HepG2 (cell line): ENCODE measurements around the gene P2RX1. TPM values are rescaled to one million over a fixed set of nuclear protein-coding genes. Genes with fewer than 3 reads are reported as not detected.

Source experiments
- ATAC-seq: fragments of 200-7000 bp; cut with Tn5 transposase; 3 replicates; pipeline ENCODE4 v1.9.1; 2020; ENCODE audit warnings: mild to moderate bottlenecking, moderate library complexity
- BruUV-seq: library from RNA; stranded (reverse); fragments of 400-500 nt; replicated peaks from 2 replicates; lab custom pipeline; 2021; lab: Mats Ljungman, UMichigan
- CTCF ChIA-PET: fragments of 300-600 bp; formaldehyde crosslinking; extraction: SDS; loops from one replicate; lab custom pipeline; 2021; ENCODE audit warnings: low total read pairs, inconsistent platforms, low intra/inter-chr PET ratio; lab: Yijun Ruan, JAX
- POLR2A ChIA-PET: fragments of 350-600 bp; sonication (Branson Sonifier 250); formaldehyde crosslinking; loops from one replicate; lab custom pipeline; 2020; ENCODE audit warnings: antibody characterized with exemption, inconsistent platforms; lab: Yijun Ruan, JAX
- DNase-seq: peaks from one replicate; pipeline ENCODE4 v3.0.0-alpha.2; 2015; ENCODE audit warnings: low spot score
- FAIRE-seq: peaks from 3 replicates; lab custom pipeline; 2011; peaks lifted over from hg19 to GRCh38; lab: Jason Lieb, UNC
- H2AFZ ChIP-seq: one replicate; pipeline ENCODE4 v1.6.1; 2011; ENCODE audit warnings: low read length, inconsistent platforms
- H3K27ac ChIP-seq: fragments of 300-600 bp; 3 replicates; pipeline ENCODE4 v1.8.0; 2011; ENCODE audit warnings: mixed run types, mild to moderate bottlenecking, mixed read lengths, low read length, inconsistent platforms; ENCODE audit not compliant: insufficient read depth; ENCODE audit errors: extremely low read length
- H3K27me3 ChIP-seq, 2 experiments: fragments of 200-600 bp in 1 of 2; 2 replicates in 1 of 2; 3 replicates in 1 of 2; pipeline versions ENCODE4 v1.6.0 to v1.8.0; 2011; ENCODE audit warnings: low read length in 2 of 2, mild to moderate bottlenecking in 2 of 2, moderate library complexity in 2 of 2, inconsistent platforms in 1 of 2; ENCODE audit not compliant: insufficient read depth in 2 of 2, control insufficient read depth in 1 of 2
- H3K36me3 ChIP-seq, 2 experiments: fragments of 200-600 bp in 1 of 2; replicated peaks in 1 of 2; 2 replicates in 1 of 2; 3 replicates in 1 of 2; pipeline versions ENCODE4 v1.5.1 to v1.8.0; 2011; ENCODE audit warnings: low read length in 2 of 2, inconsistent platforms in 1 of 2; ENCODE audit not compliant: insufficient read depth in 2 of 2, control insufficient read depth in 1 of 2
- H3K4me1 ChIP-seq: 2 replicates; pipeline ENCODE4 v1.5.1; 2012; ENCODE audit warnings: low read length, inconsistent platforms; ENCODE audit not compliant: insufficient read depth
- H3K4me2 ChIP-seq: 2 replicates; pipeline ENCODE4 v1.6.0; 2011; ENCODE audit warnings: low read depth, low read length, inconsistent platforms
- H3K4me3 ChIP-seq, 3 experiments: fragments of 200-600 bp in 1 of 3; sonication (generic), shearing (Covaris generic) in 1 of 3; replicated peaks in 1 of 3; 2 replicates each; pipeline ENCODE4 v1.5.1; 2011 to 2016; ENCODE audit warnings: low read length in 3 of 3, inconsistent platforms in 2 of 3, low read depth in 2 of 3, mild to moderate bottlenecking in 2 of 3, control low read depth in 1 of 3, mixed read lengths in 1 of 3; ENCODE audit not compliant: insufficient read depth in 1 of 3
- H3K79me2 ChIP-seq: one replicate; pipeline ENCODE4 v1.6.1; 2011; ENCODE audit warnings: low read length, inconsistent platforms; ENCODE audit not compliant: insufficient read depth
- H3K9ac ChIP-seq: 2 replicates; pipeline ENCODE4 v1.6.0; 2011; ENCODE audit warnings: mild to moderate bottlenecking, low read depth, low read length, inconsistent platforms; ENCODE audit not compliant: insufficient read depth
- H3K9me3 ChIP-seq: 2 replicates; pipeline ENCODE4 v1.5.1; 2012; ENCODE audit warnings: mild to moderate bottlenecking, low read length
- H4K20me1 ChIP-seq: 2 replicates; pipeline ENCODE4 v1.6.0; 2011; ENCODE audit warnings: inconsistent platforms, mild to moderate bottlenecking, low read length, moderate library complexity; ENCODE audit not compliant: insufficient read depth
- ATRX ChIP-seq: sonication (generic); formaldehyde crosslinking; IDR thresholded peaks from 2 replicates; pipeline ENCODE4 v1.4.0; 2020; ENCODE audit warnings: missing genetic modification reagents, borderline replicate concordance
- FLYWCH1 ChIP-seq: sonication (generic); formaldehyde crosslinking; IDR thresholded peaks from 2 replicates; pipeline ENCODE4 v1.8.1; 2023; ENCODE audit warnings: mild to moderate bottlenecking, missing genetic modification reagents
- IKZF4 ChIP-seq: sonication (generic); formaldehyde crosslinking; IDR thresholded peaks from 2 replicates; pipeline ENCODE4 v1.5.1; 2020; ENCODE audit warnings: borderline replicate concordance, mild to moderate bottlenecking, low read depth, missing genetic modification reagents; ENCODE audit errors: not compliant biosample characterization
- KLF15 ChIP-seq: sonication (generic); formaldehyde crosslinking; IDR thresholded peaks from 2 replicates; pipeline ENCODE4 v1.8.1; 2023; ENCODE audit warnings: borderline replicate concordance, mild to moderate bottlenecking, inconsistent platforms, missing genetic modification reagents, mixed read lengths
- PHF20 ChIP-seq: sonication (generic); formaldehyde crosslinking; IDR thresholded peaks from 2 replicates; pipeline ENCODE4 v1.5.0; 2020; ENCODE audit warnings: mild to moderate bottlenecking, missing genetic modification reagents
- POGZ ChIP-seq: sonication (generic); formaldehyde crosslinking; IDR thresholded peaks from 2 replicates; pipeline ENCODE4 v1.4.0; 2020; ENCODE audit warnings: mild to moderate bottlenecking, missing genetic modification reagents
- PRPF4 ChIP-seq: fragments of 200-400 bp; formaldehyde crosslinking; IDR thresholded peaks from 2 replicates; pipeline ENCODE4 v1.6.1; 2016; ENCODE audit warnings: low read length, low read depth; ENCODE audit not compliant: poor library complexity, severe bottlenecking
- RAD21 ChIP-seq: fragments of 450-650 bp; formaldehyde crosslinking; IDR thresholded peaks from 2 replicates; pipeline ENCODE4 v1.5.0; 2020; ENCODE audit warnings: mild to moderate bottlenecking
- REPIN1 ChIP-seq: sonication (generic); formaldehyde crosslinking; IDR thresholded peaks from 2 replicates; pipeline ENCODE4 v1.8.0; 2022; ENCODE audit warnings: missing genetic modification reagents, low read depth, mild to moderate bottlenecking, borderline replicate concordance
- SCMH1 ChIP-seq: sonication (generic); formaldehyde crosslinking; IDR thresholded peaks from 2 replicates; pipeline ENCODE4 v1.9.0; 2021; ENCODE audit warnings: missing genetic modification reagents, mild to moderate bottlenecking, borderline replicate concordance
- ZEB1 ChIP-seq: IDR thresholded peaks from 2 replicates; pipeline ENCODE4 v1.6.1; 2012; ENCODE audit warnings: mild to moderate bottlenecking, low read depth, inconsistent platforms; ENCODE audit not compliant: insufficient replicate concordance
- ZMYM3 ChIP-seq: sonication (generic); formaldehyde crosslinking; IDR thresholded peaks from 2 replicates; pipeline ENCODE4 v1.5.1; 2020; ENCODE audit warnings: mild to moderate bottlenecking, missing genetic modification reagents
- ZNF224 ChIP-seq: sonication (generic); formaldehyde crosslinking; IDR thresholded peaks from 2 replicates; pipeline ENCODE4 v1.5.0; 2020; ENCODE audit warnings: mild to moderate bottlenecking, missing genetic modification reagents
- ZNF263 ChIP-seq: sonication (generic); formaldehyde crosslinking; IDR thresholded peaks from 2 replicates; pipeline ENCODE4 v1.4.0; 2020; ENCODE audit warnings: missing genetic modification reagents
- WGBS: methylation state at CpG from one replicate; pipeline ENCODE4 v1.1.6; 2017; ENCODE audit warnings: low lambda C conversion rate; 5-methylcytosine and 5-hydroxymethylcytosine counted together
- in situ Hi-C: cut with HindIII; loops from 2 replicates; pipeline ENCODE4 v1.10.0; 2017; ENCODE audit warnings: low pct_unique_long_range_greater_than_20kb; ENCODE audit not compliant: extremely low pct_ligation_motif_present
- intact Hi-C: fragments of 100-400 bp; cut with micrococcal nuclease; formaldehyde crosslinking; loops from one replicate; pipeline ENCODE4 v1.10.0; 2022; ENCODE audit not compliant: unreplicated experiment
- polyA plus RNA-seq, 8 experiments: library from polyadenylated mRNA; depleted of rRNA in 3 of 8; stranded (reverse) in 7 of 8; unstranded in 1 of 8; fragments of >200 nt; fragmentation: Illumina TruSeq in 4 of 8; extraction: Trizol in 4 of 8; gene quantifications; 2 replicates each; pipeline versions ENCODE4 v1.2.1 to v1.2.3, GENCODE V29; 2011 to 2016; ENCODE audit warnings: low read depth in 4 of 8, missing spikeins in 1 of 8, mixed read lengths in 1 of 8; ENCODE audit not compliant: insufficient read depth in 1 of 8
- total RNA-seq, 5 experiments: library from RNA; depleted of rRNA; stranded (reverse); fragments of >200 nt; fragmentation: Illumina TruSeq; extraction: Trizol; gene quantifications; 2 replicates each; pipeline ENCODE4 v1.2.3, GENCODE V29; 2016; ENCODE audit warnings: low read depth in 1 of 5
- TF ChIP-seq, protein P1 (sequence below): sonication (generic); formaldehyde crosslinking; IDR thresholded peaks from 2 replicates; pipeline ENCODE4 v1.5.1; 2020; ENCODE audit warnings: missing genetic modification reagents, mild to moderate bottlenecking, borderline replicate concordance
- TF ChIP-seq, protein P2 (sequence below): sonication (generic); formaldehyde crosslinking; IDR thresholded peaks from 2 replicates; pipeline ENCODE4 v1.5.0; 2020; ENCODE audit warnings: missing genetic modification reagents, mild to moderate bottlenecking, borderline replicate concordance

The P2RX1 gene
- total and polyA plus RNA-seq, 2 of the 13 experiments (the other 11 are each of a cell fraction or from before 2014, with no cell fraction given), result 0.04 to 0.50 TPM

DNA sequence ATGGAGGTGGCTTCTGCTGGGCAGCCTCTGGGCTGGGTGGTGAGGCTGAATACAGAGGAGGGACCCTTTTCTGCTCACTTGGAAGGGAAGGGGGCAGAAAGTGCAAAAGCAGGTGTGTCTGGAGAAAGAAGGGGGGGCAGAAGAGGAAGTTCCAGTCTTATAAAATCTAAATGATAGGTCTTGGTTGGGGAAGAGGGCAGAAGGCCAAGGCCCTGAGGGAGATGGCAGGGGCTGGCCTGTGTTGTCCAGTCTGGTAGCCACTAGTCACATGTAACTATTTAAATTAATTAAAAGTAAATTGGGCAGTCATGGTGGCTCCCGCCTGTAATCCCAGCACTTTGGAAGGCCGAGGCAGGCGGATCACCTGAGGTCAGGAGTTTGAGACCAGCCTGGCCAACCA lies 20.9 kb downstream of the P2RX1 start:
- FAIRE-seq (no peak), ATAC-seq (no peak), DNase-seq (no peak)
- ChIA-PET POLR2A (interaction anchor here (0.6 to 3.5 kb wide), 2 partner anchors 9 to 15 kb away, joined by 3 to 47 read pairs; no protein-coding TSS in a partner anchor), CTCF (no interaction called here)
- no peak overlapping the region for H3K4me2 ChIP-seq
- in situ Hi-C loops, result no loop called here
- H3K27me3 ChIP-seq, result peaks cover 0 to 19% of the 10 kb centered on the region in 2 experiments; a peak in 2 of 5 replicates
- H3K4me3 ChIP-seq, result no peak overlapping the region
- intact Hi-C loops, result no loop called here
- H3K79me2 ChIP-seq, result no peaks in the 10 kb centered on the region
- H3K9me3 ChIP-seq, result no peaks in the 10 kb centered on the region
- no peaks in the 10 kb centered on the region for H3K36me3 ChIP-seq
- H3K27ac ChIP-seq, result no peak overlapping the region
- H4K20me1 ChIP-seq, result no peaks in the 10 kb centered on the region
- H3K4me1 ChIP-seq, result peaks cover 35% of the 10 kb centered on the region
- no TSS peak for BruUV-seq
- no peak overlapping the region for H3K9ac ChIP-seq
- TF ChIP-seq PRPF4, result no peak
- TF ChIP-seq KLF15 (CRISPR knock-in tag), result no peak
- TF ChIP-seq ZNF224 (CRISPR knock-in tag), result no peak
- TF ChIP-seq PHF20 (CRISPR knock-in tag), result no peak
- TF ChIP-seq ZMYM3 (CRISPR knock-in tag), result no peak
- no peak for TF ChIP-seq REPIN1 (CRISPR knock-in tag)
- TF ChIP-seq IKZF4 (CRISPR knock-in tag), result no peak
- TF ChIP-seq ZEB1, result no peak
- TF ChIP-seq RAD21 (CRISPR knock-in tag), result no peak
- TF ChIP-seq, protein P1, sequence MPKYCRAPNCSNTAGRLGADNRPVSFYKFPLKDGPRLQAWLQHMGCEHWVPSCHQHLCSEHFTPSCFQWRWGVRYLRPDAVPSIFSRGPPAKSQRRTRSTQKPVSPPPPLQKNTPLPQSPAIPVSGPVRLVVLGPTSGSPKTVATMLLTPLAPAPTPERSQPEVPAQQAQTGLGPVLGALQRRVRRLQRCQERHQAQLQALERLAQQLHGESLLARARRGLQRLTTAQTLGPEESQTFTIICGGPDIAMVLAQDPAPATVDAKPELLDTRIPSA (CRISPR knock-in tag), result no peak
- no peak for TF ChIP-seq ZNF263
- no peak for TF ChIP-seq SCMH1 (CRISPR knock-in tag)
- TF ChIP-seq ATRX, result no peak
- TF ChIP-seq POGZ (CRISPR knock-in tag), result no peak
- TF ChIP-seq, protein P2, sequence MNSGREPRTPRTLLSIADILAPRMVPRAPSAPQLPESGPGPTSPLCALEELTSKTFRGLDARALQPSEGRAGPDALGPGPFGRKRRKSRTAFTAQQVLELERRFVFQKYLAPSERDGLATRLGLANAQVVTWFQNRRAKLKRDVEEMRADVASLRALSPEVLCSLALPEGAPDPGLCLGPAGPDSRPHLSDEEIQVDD, result no peak
- no peak for TF ChIP-seq FLYWCH1 (CRISPR knock-in tag)
- H2AFZ ChIP-seq, result no peak overlapping the region
- 80% methylated on average over 3 of the region's 3 CpGs for WGBS
